BJ (cell line): ENCODE results near the gene GPR143. TPM values are rescaled to one million over a fixed set of nuclear protein-coding genes. Genes with fewer than 3 reads are reported as not detected.

Experiments
- CTCF ChIA-PET: fragments of 350-600 bp; formaldehyde crosslinking; extraction: SDS; loops from one replicate; lab custom pipeline; 2021; ENCODE audit warnings: antibody characterized with exemption, inconsistent platforms; lab: Yijun Ruan, JAX
- POLR2A ChIA-PET: fragments of 300-600 bp; sonication (Branson Sonifier 250); formaldehyde crosslinking; extraction: SDS; loops from one replicate; lab custom pipeline; 2021; ENCODE audit warnings: antibody characterized with exemption; lab: Charles Lee
- DNase-seq: peaks from one replicate; pipeline ENCODE4 v3.0.0-alpha.2; 2011; ENCODE audit warnings: low read depth
- H3K27me3 ChIP-seq: 2 replicates; pipeline ENCODE4 v1.6.0; 2011; ENCODE audit warnings: low read length; ENCODE audit not compliant: control insufficient read depth, insufficient read depth
- H3K36me3 ChIP-seq: 2 replicates; pipeline ENCODE4 v1.5.1; 2011; ENCODE audit warnings: low read length; ENCODE audit not compliant: control insufficient read depth, insufficient read depth
- H3K4me3 ChIP-seq: 2 replicates; pipeline ENCODE4 v1.5.1; 2011; ENCODE audit warnings: low read depth, mild to moderate bottlenecking, control low read depth, low read length
- CTCF ChIP-seq: IDR thresholded peaks from 2 replicates; pipeline ENCODE4 v1.5.1; 2011; ENCODE audit warnings: low read depth, mild to moderate bottlenecking, control low read depth, inconsistent platforms, low read length, moderate library complexity; ENCODE audit not compliant: insufficient read depth
- polyA plus RNA-seq: library from polyadenylated mRNA; depleted of rRNA; stranded (reverse); fragments of >200 nt; gene quantifications from 2 replicates; pipeline ENCODE4 v1.2.3, GENCODE V29; 2011

GPR143 gene
- polyA plus RNA-seq, 1 experiment: not detected

DNA sequence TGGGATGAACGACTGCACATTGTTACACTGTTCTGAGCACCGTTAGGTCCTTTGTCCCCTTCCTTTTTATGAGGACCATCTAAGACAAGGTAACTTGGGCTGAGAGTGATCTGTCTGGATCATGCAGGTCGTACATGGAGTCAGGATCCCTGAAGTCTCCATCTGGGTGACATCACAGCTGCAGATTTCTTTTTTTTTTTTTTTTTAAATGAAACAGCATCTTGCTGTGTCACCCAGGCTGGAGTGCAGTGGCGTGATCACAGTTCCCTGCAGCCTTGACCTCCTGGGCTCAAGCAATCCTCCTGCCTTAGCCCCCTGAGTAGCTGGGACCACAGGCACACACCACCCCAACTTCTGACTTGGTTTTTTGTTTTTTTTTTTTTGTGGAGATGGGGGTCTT is 37.1 kb upstream of the GPR143 start:
- POLR2A ChIA-PET: no interaction called here
- TF ChIP-seq CTCF: no peak
- no peak for DNase-seq
- CTCF ChIA-PET: no interaction called here
- H3K36me3 ChIP-seq: no peaks in the 10 kb centered on the region
- H3K4me3 ChIP-seq: no peak overlapping the region
- no peaks in the 10 kb centered on the region for H3K27me3 ChIP-seq

DNA sequence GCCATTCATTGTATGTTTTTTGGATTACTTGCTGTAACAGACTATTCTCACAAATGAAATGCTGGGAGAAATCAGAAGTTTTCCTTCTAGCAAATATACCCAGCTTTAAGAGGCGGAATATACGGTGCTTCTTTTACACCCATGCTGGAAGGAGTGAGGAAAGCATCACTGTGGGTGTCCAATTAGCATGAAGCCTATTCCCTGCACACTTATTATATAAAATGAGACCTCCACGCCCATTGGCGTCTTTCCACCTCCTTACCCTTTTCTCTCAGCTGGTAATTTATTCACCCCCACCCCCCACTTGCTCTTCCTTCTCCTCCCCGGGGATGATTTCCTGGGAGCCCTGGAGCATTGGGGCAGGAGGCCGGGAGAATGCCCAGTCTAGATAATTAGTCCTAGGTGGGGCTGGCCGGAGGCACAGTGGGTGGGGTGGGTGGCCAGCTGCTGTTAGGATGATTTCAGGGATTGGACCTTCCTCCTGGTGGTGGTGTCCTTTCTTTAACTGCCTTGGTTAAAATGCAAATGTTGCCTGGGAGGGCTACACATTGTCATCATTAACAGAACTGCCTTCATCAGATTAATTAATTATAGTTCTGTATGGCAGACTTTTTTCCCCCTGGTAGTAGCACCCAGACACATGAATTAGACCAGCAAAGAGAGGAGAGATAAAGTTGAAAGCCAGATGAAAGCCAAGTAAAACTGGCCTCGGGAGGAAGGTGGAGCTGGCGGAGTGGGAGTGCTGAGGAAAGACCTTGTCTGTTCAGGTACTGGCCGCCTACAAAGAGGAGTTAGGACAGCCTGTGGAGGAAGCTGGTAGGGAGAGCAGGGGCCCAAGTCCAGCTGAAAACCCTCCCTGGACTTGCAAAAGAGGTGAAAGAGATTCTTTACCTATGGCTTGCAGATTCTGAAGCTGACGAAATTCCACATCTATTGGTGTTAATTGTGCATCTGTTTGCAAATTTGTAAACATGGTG is 32.0 kb upstream of the GPR143 start:
- no peaks in the 10 kb centered on the region; the same call in 1 of the 2 replicates for H3K27me3 ChIP-seq
- ChIA-PET POLR2A (no interaction called here), CTCF (interaction anchor here (0.5 kb wide), 1 partner anchor 11 kb away, joined by 3 read pairs; the partner anchor contains the start of gene SHROOM2)
- H3K4me3 ChIP-seq: no peak overlapping the region
- no peaks in the 10 kb centered on the region for H3K36me3 ChIP-seq
- no peak for DNase-seq
- TF ChIP-seq CTCF: no peak

DNA sequence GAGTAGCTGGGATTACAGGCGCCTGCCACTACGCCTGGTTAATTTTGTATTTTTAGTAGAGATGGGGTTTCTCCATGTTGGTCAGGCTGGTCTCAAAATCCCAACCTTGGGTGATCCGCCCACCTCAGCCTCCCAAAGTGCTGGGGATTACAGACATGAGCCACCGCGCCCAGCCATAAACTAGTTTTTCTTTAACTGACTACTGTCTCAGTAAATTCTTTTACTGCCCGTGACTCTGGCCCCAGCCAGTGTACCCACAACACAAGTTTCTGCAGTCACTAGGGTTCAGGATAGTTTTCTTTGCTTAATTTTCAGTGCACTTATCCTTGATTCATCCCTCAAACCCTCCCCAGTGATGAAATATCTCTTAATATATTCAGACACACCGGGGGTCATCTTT is 28.8 kb upstream of the GPR143 start:
- Histone ChIP-seq H3K27me3 (no peaks in the 10 kb centered on the region; the same call in 1 of the 2 replicates), H3K36me3 (no peaks in the 10 kb centered on the region), H3K4me3 (no peak overlapping the region)
- TF ChIP-seq CTCF: no peak
- no peak for DNase-seq
- ChIA-PET CTCF (no interaction called here), POLR2A (no interaction called here)

GRCh38 chrX:9790866-9791265 is 25.2 kb upstream of the GPR143 start:
- ChIA-PET POLR2A (no interaction called here), CTCF (no interaction called here)
- H3K4me3 ChIP-seq: no peak overlapping the region

More at GRCh38 chrX:9790866-9791265, 25.2 kb upstream of the GPR143 start:
- TF ChIP-seq CTCF: no peak
- Histone ChIP-seq H3K36me3 (no peaks in the 10 kb centered on the region), H3K27me3 (peaks cover 9% of the 10 kb centered on the region; the same call in 1 of the 2 replicates)
- DNase-seq: no peak
